Coronary artery (tissue), 2 donors: ENCODE results near the gene ZDHHC14.

ENCODE experiments used
- DNase-seq: peaks from one replicate; pipeline ENCODE4 v3.0.0-alpha.2; 2017; ENCODE audit warnings: low spot score
- H3K27ac ChIP-seq, 2 donors: fragments of 200-600 bp; sonication (generic); one replicate each; pipeline ENCODE4 v1.5.1; 2016 to 2019
- H3K4me3 ChIP-seq: fragments of 200-600 bp; sonication (generic); 2 replicates; pipeline ENCODE4 v1.5.1; 2016; ENCODE audit warnings: mild to moderate bottlenecking, moderate library complexity
- CTCF ChIP-seq: fragments of 200-600 bp; sonication (generic); IDR thresholded peaks from one replicate; pipeline ENCODE4 v1.5.1; 2019; ENCODE audit warnings: antibody characterized with exemption

ZDHHC14 gene

GRCh38 chr6:157638779-157639178 lies 257.8 kb downstream of the ZDHHC14 start:
- H3K27ac ChIP-seq: no peak overlapping the region
- H3K4me3 ChIP-seq: no peak overlapping the region
- no peak for TF ChIP-seq CTCF
- no peak for DNase-seq

GRCh38 chr6:157640746-157641451 lies 259.9 kb downstream of the ZDHHC14 start:
- no peak for DNase-seq
- H3K4me3 ChIP-seq: no peak overlapping the region
- TF ChIP-seq CTCF: no peak

GRCh38 chr6:157641837-157642236 lies 260.8 kb downstream of the ZDHHC14 start:
- TF ChIP-seq CTCF: no peak

More at GRCh38 chr6:157640746-157641451, 259.9 kb downstream of the ZDHHC14 start:
- no peak overlapping the region for H3K27ac ChIP-seq

GRCh38 chr6:157642736-157643135 lies 261.7 kb downstream of the ZDHHC14 start:
- no peak overlapping the region for H3K27ac ChIP-seq
- no peak overlapping the region for H3K4me3 ChIP-seq
- no peak for TF ChIP-seq CTCF
- no peak for DNase-seq

More at GRCh38 chr6:157641837-157642236, 260.8 kb downstream of the ZDHHC14 start:
- no peak for DNase-seq
- H3K27ac ChIP-seq: no peak overlapping the region
- H3K4me3 ChIP-seq: no peak overlapping the region

- H3K27ac ChIP-seq: no peak overlapping the region
- DNase-seq: no peak
- H3K4me3 ChIP-seq: no peak overlapping the region
- TF ChIP-seq CTCF: no peak
Measured at GRCh38 chr6:157644043-157644810, 263.2 kb downstream of the ZDHHC14 start.

GRCh38 chr6:157645201-157645795 lies 264.3 kb downstream of the ZDHHC14 start:
- Histone ChIP-seq H3K27ac (no peak overlapping the region), H3K4me3 (no peak overlapping the region)
- no peak for DNase-seq
- no peak for TF ChIP-seq CTCF
